ENCODE data around the gene CLDN25.

CLDN25 gene

DNA sequence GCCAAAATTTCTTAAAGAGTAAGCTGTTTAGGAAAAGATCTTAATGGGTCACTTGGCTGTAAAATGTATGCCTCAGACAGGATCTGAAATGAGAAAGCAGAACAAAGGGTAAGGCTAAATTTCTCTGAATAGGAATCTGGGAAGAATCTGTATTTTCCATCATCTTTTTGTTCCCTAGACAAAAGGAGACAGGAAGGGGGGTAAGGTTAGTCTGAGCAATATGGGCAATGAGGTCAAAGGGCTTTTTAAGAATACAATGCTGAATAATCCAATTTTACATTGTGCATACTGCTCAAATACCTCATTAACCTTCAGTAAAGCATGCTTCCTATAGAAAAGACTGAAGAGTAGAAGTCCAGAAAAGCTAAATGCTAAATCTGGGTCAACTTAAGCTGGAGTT, 34.6 kb downstream of the CLDN25 start:
- no peak for DNase-seq

DNA sequence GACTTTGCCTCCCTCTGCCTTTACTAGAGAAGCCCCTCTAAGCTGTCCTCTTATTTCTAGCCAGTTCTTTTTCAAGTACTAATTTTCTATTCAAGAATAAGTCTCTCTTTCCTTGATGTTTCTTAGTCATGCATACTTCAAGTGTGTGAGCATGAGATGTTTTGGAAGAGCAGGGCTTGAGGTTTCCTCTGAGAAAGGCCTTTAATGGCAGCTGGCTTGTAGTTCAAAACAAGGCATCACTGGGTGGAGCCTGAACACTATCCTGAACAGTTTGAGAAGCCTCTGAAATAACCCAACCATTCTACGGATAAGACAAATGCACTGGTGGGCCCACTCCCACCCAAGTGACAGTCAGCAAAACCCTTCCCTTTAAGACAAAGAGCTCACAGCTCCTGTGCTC, 37.6 kb downstream of the CLDN25 start:
- no peak for DNase-seq

- DNase-seq: no peak
These were observed 38.0 kb downstream of the CLDN25 start for GRCh38 chr11:113817626-113818025.

GRCh38 chr11:113818426-113818825, 38.8 kb downstream of the CLDN25 start:
- DNase-seq: no peak

GRCh38 chr11:113827477-113827876, 47.9 kb downstream of the CLDN25 start:
- no peak for DNase-seq

GRCh38 chr11:113828191-113828590, 48.6 kb downstream of the CLDN25 start:
- no peak for DNase-seq

DNA sequence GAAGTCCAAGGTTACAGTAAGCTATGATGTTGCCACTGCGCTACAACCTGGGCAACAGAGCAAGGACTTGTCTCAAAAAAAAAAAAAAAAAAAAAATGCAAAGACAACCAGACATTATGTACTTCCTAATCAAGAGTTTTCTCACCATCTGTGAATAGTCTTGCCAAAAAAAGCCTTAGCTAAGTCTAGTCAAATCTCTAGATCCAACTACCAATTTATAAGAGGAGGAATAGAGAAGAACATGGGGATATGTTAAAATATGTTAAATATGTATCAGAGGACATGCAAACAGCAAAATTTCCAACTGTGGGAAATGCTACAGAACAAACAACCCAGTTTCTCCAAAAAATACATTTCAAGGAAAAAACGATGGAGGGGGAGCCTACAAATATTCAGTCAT, 50.2 kb downstream of the CLDN25 start:
- DNase-seq: no peak

Data from activated CD4-positive, alpha-beta T cell treated with anti-CD3 and anti-CD28 coated beads for 1 hour (primary cell).